GM18858 (cell line): ENCODE measurements around the gene TUBB8B.
"Not testable (repeated sequence)": the region's sequence is repeated elsewhere in the genome, so short reads cannot be mapped to it uniquely, and the experiment has no call there.

Experiments used
- ATAC-seq: cut with Tn5 transposase; IDR thresholded peaks from one replicate; pipeline ENCODE4 v1.9.1; 2021; ENCODE audit not compliant: unreplicated experiment

TUBB8B gene

DNA sequence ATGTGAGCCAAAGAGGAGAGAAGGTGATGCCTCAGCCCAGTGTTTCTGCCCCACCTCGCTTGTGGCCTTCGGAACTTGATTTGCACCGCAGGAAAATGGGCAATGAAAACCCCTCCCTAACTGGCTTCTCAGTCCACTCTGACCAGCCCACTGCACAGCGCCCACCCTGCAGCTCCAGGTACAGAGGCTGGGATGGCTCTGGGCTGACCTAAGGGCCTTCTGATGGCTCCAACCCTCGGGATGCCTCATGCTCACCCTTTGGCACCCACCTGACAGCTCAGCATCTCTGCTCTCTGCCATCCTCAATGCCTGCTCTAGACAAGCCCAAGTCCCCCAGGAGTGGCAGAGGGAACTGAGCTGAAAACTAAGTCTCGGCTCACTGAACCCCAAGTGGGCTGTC lies 36.2 kb downstream of the TUBB8B start:
- ATAC-seq: not testable (repeated sequence)

DNA sequence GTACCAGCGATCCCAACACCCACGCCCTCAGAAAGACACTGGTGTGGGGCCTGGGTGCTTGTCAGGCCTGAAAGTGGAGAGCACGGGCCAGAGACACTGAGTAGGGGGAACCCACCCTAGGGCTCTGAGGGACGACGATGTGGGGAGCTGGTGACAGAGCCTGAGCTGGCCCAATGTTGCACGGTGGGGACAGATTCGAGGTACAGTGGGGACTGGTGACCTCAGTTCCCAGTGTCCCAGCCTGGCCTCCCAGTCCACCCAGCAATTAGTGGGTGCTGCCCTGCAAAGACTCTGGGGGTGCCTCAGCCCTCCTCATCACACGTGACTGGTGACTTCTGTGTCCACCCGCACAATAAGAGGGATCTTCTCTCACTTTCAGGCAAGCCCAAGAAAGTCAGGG lies 36.6 kb downstream of the TUBB8B start:
- ATAC-seq: not testable (repeated sequence)

DNA sequence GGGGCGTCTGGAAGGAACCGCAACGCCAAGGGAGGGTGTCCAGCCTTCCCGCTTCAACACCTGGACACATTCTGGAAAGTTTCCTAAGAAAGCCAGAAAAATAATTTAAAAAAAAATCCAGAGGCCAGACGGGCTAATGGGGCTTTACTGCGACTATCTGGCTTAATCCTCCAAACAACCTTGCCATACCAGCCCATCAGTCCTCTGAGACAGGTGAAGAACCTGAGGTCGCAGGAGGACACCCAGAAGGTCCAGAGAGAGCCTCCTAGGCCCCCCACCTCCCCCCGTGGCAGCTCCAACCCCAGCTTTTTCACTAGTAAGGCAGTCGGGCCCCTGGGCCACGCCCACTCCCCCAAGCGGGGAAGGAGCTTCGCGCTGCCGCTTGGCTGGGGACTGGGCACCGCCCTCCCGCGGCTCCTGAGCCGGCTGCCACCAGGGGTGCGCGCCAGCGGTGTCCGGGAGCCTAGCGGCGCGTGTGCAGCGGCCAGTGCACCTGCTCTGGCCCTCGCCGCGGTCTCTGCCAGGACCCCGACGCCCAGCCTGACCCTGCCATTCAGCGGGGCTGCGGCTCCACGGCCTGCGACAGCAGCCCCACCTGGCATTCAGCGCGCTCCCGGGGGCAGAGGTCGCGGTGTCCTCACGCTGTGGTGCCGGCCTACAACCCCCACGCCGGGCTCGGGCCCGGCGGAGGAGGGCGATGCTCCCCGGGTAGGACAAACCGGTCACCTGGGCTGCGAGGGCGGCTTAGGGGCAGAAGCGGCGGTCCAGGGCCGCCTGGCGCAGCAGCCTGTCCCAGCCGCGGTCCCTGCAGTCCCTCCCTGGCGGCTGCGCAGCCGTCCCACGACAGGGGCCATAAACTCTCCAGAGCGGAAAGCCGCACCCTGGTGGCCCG lies 37.8 kb downstream of the TUBB8B start:
- ATAC-seq: not testable (repeated sequence)

DNA sequence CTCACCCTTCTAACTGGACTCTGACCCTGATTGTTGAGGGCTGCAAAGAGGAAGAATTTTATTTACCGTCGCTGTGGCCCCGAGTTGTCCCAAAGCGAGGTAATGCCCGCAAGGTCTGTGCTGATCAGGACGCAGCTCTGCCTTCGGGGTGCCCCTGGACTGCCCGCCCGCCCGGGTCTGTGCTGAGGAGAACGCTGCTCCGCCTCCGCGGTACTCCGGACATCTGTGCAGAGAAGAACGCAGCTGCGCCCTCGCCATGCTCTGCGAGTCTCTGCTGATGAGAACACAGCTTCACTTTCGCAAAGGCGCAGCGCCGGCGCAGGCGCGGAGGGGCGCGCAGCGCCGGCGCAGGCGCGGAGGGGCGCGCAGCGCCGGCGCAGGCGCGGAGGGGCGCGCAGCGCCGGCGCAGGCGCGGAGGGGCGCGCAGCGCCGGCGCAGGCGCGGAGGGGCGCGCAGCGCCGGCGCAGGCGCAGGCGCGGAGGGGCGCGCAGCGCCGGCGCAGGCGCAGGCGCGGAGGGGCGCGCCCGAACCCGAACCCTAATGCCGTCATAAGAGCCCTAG lies 38.7 kb downstream of the TUBB8B start:
- not testable (repeated sequence) for ATAC-seq

DNA sequence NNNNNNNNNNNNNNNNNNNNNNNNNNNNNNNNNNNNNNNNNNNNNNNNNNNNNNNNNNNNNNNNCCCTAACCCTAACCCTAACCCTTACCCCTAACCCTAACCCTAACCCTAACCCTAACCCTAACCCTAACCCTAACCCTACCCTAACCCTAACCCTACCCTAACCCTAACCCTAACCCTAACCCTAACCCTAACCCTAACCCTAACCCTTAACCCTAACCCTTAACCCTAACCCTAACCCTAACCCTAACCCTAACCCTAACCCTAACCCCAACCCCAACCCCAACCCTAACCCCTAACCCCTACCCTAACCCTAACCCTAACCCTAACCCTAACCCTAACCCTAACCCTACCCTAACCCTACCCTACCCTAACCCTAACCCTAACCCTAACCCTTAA lies 39.5 kb downstream of the TUBB8B start:
- ATAC-seq: not testable (repeated sequence)
